ENCODE measurements around the gene VENTX. TPM values are rescaled to one million over a fixed set of nuclear protein-coding genes. Genes with fewer than 3 reads are reported as not detected.

Gene VENTX
- polyA plus RNA-seq, 3 donors, result 1.4 to 56.0 (median 1.6) TPM

DNA sequence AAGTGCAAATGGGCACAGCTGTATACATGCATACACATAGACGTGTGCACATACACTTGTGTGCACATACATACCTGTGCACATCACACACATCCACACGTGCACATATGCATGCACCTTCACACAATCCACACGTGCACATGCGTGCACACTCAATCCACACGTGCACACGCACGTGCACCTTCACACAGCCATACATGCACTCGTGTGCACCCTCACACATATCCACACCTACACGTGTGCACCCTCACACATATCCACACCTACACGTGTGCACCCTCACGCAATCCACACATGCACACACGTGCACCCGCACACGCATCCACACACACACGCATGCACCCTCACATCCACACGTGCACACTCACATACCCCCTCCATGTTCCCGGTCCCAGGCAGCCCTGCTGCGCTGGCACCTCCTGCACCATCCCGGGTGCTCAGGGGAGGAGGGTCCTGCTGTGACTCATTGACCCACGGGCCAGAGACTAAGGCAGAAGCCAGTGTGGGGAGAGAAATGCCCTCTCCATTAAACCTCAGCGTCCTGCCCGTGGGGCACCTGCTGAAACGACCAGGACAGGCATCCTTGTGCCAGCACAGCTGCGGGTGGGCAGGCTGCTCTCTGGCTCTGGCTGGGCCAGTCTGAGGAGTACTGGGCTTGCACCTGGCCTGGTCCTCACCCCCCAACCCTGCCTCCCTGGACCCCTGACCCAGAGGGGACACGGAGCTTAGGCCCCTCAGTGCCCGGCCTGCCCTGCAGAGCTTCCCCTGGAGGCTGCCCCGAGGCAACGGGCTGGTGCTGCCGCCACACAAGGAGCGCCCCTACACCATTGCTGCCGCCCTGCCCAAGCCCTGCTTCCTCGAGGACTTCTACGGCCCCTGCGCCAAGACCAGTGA is 25.4 kb upstream of the VENTX start:
- peak overlapping the region in 1 of 7 donors; percentile 60 for H3K27ac Mint-ChIP-seq
- Histone ChIP-seq H3K4me3 (replicated peaks in 1 of 3; ENCODE audit: low read depth in 2 of 3, low read length in 3 of 3) (no peak overlapping the region), H3K36me3 (replicated peaks in 1 of 2; ENCODE audit: control insufficient read depth in 1 of 2, insufficient read depth in 2 of 2, low read length in 2 of 2) (no peaks in the 10 kb centered on the region), H3K9me3 (replicated peaks in 1 of 2; ENCODE audit: control insufficient read depth in 1 of 2, insufficient read depth in 1 of 2, low read length in 2 of 2) (no peaks in the 10 kb centered on the region), H3K4me2 (replicated peaks; ENCODE audit: extremely low read depth, low read length, poor library complexity, severe bottlenecking) (no peak overlapping the region), H3K27me3 (ENCODE audit: control insufficient read depth in 2 of 2, insufficient read depth in 2 of 2, low read length in 2 of 2) (no peaks in the 10 kb centered on the region), H3K4me1 (ENCODE audit: control insufficient read depth in 1 of 2, insufficient read depth in 2 of 2, low read length in 2 of 2) (no peaks in the 10 kb centered on the region), H4K20me1 (ENCODE audit: insufficient read depth, low read length) (no peaks in the 10 kb centered on the region), H3K79me2 (ENCODE audit: insufficient read depth, low read length) (no peaks in the 10 kb centered on the region), H3K27ac (ENCODE audit: low read depth in 1 of 2, low read length in 2 of 2) (no peak overlapping the region), H3K9ac (ENCODE audit: insufficient read depth, low read length, poor library complexity, severe bottlenecking) (no peak overlapping the region), H2AFZ (ENCODE audit: insufficient read depth, low read depth, low read length, poor library complexity, severe bottlenecking) (no peak overlapping the region)
- intact Hi-C loops (cut with micrococcal nuclease), result no loop called here
- no peaks in the 10 kb centered on the region for H3K4me1 Mint-ChIP-seq
- H3K36me3 Mint-ChIP-seq, result no peaks in the 10 kb centered on the region
- TF ChIP-seq, protein P1, sequence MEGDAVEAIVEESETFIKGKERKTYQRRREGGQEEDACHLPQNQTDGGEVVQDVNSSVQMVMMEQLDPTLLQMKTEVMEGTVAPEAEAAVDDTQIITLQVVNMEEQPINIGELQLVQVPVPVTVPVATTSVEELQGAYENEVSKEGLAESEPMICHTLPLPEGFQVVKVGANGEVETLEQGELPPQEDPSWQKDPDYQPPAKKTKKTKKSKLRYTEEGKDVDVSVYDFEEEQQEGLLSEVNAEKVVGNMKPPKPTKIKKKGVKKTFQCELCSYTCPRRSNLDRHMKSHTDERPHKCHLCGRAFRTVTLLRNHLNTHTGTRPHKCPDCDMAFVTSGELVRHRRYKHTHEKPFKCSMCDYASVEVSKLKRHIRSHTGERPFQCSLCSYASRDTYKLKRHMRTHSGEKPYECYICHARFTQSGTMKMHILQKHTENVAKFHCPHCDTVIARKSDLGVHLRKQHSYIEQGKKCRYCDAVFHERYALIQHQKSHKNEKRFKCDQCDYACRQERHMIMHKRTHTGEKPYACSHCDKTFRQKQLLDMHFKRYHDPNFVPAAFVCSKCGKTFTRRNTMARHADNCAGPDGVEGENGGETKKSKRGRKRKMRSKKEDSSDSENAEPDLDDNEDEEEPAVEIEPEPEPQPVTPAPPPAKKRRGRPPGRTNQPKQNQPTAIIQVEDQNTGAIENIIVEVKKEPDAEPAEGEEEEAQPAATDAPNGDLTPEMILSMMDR (IDR thresholded peaks at IDR 0.05), result no peak
- H3K4me3 Mint-ChIP-seq, result no peak overlapping the region
- WGBS (ENCODE audit: insufficient coverage), result 88% methylated on average over 25 of the region's 34 CpGs
- no peaks in the 10 kb centered on the region for H3K9me3 Mint-ChIP-seq
- DNase-seq, result no peak
- H3K27me3 Mint-ChIP-seq (ENCODE audit: low read depth in 3 of 3), result peaks cover 0 to 5% (median 2%) of the 10 kb centered on the region in 3 donors

DNA sequence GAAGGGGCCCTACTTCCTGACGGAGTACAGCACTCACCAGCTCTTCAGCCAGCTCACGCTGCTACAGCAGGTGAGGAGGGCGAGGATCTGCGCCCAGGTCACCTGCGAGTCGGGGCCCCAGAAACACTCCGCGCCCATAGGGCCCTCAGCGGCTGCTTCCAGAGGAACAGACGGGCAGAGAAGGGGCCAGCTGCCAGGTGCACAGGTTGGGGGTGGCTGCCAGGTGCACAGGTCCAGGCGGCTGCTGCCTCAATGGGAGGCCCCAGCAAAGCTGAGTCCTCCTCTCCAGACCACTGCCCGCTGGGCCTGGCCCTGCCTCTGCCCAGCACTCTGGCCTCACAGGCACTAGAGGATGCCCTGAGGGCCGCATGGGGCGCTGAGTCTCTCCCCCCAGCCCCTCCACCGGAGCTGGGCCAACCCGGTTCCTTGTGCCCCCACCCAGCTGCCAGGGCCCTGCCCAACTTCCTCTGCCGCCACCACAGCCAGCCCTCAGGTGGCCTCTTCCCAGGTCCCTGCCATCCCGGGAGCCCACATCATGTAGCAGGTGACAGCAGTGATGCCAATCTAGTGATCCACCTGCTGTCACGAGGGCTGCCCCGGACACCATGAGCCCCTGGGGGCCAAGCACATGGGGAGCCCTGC is 24.7 kb upstream of the VENTX start:
- no peaks in the 10 kb centered on the region for H3K4me1 Mint-ChIP-seq
- H3K27ac Mint-ChIP-seq, result no peak overlapping the region
- no peaks in the 10 kb centered on the region for H4K20me1 ChIP-seq (ENCODE audit: insufficient read depth, low read length)
- no peak overlapping the region for H3K4me2 ChIP-seq (replicated peaks; ENCODE audit: extremely low read depth, low read length, poor library complexity, severe bottlenecking)
- no peaks in the 10 kb centered on the region for H3K9me3 ChIP-seq (replicated peaks in 1 of 2; ENCODE audit: control insufficient read depth in 1 of 2, insufficient read depth in 1 of 2, low read length in 2 of 2)
- no peak overlapping the region for H2AFZ ChIP-seq (ENCODE audit: insufficient read depth, low read depth, low read length, poor library complexity, severe bottlenecking)
- peaks cover 0 to 5% (median 2%) of the 10 kb centered on the region in 3 donors for H3K27me3 Mint-ChIP-seq (ENCODE audit: low read depth in 3 of 3)
- intact Hi-C loops (cut with micrococcal nuclease), result no loop called here
- no peak overlapping the region for H3K9ac ChIP-seq (ENCODE audit: insufficient read depth, low read length, poor library complexity, severe bottlenecking)
- no peak overlapping the region for H3K4me3 ChIP-seq (replicated peaks in 1 of 3; ENCODE audit: low read depth in 2 of 3, low read length in 3 of 3)
- no peak overlapping the region for H3K4me3 Mint-ChIP-seq
- H3K36me3 ChIP-seq (replicated peaks in 1 of 2; ENCODE audit: control insufficient read depth in 1 of 2, insufficient read depth in 2 of 2, low read length in 2 of 2), result no peaks in the 10 kb centered on the region
- H3K79me2 ChIP-seq (ENCODE audit: insufficient read depth, low read length), result no peaks in the 10 kb centered on the region
- no peaks in the 10 kb centered on the region for H3K4me1 ChIP-seq (ENCODE audit: control insufficient read depth in 1 of 2, insufficient read depth in 2 of 2, low read length in 2 of 2)
- H3K27me3 ChIP-seq (ENCODE audit: control insufficient read depth in 2 of 2, insufficient read depth in 2 of 2, low read length in 2 of 2), result no peaks in the 10 kb centered on the region
- no peaks in the 10 kb centered on the region for H3K36me3 Mint-ChIP-seq
- 87% methylated on average over 18 of the region's 20 CpGs for WGBS (ENCODE audit: insufficient coverage)
- no peak overlapping the region for H3K27ac ChIP-seq (ENCODE audit: low read depth in 1 of 2, low read length in 2 of 2)
- TF ChIP-seq, protein P1 (IDR thresholded peaks at IDR 0.05), result no peak
- no peak for DNase-seq
- H3K9me3 Mint-ChIP-seq, result no peaks in the 10 kb centered on the region
